ENCODE data around the gene RBP5. TPM values are rescaled to one million over a fixed set of nuclear protein-coding genes. Genes with fewer than 3 reads are reported as not detected.
A peak's percentile ranks its signal among the peaks of the same experiment; 100 is the strongest.

RBP5 gene
- total and polyA plus RNA-seq, 9 of the 15 experiments (the other 6 are each of a cell fraction or from before 2014, with no cell fraction given): 8.6 to 22.5 (median 11.4) TPM

DNA sequence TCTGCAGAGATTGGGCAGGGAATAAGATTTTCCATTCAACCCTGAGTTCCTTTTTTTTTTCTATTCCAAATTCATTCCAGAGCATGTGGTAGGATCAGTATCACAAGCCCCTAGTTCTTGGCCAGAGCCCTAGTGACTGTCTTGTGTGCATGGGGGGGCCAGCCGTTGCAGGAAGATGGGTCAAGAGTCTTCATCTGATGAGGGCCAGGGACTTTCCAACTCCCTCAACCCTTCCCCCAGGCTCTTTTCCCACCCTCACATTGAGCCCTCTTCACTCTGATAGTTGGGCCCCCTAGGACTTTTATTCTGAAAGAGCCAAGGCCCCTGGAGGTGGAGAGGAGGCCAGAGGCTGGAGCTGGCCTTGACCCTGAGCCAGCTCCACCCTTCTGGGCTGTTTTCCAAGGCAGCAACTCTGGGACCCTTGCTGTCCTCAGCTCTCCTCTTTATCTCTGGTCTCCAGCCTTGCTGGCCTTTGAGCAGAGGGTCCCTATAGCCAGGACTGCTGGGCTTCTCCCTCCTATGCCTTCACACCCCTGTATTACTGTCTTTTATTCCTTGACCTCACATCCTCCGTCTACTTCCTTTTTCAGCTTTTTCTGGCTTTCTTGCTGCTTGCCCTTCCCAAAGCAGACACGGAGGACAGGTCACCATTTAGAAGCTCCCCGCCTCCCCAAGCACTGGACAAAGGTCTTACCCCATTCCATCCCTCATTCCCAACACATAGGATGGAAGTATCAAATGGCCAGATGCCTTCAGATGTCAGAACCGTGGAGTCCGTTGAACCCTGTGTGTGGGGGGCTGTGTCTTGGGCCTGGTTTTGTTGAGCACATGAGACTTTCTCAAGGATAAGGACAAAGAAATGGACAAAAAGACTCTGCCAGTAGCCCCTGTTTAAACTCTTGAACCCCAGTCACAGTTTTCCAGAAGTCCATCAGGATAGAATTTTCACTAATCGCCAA lies 5.6 kb downstream of the RBP5 start (continued):
- TF ChIP-seq ZBTB11 (CRISPR knock-in tag; IDR thresholded peaks at IDR 0.05) (no peak), ZMIZ1 (IDR thresholded peaks at IDR 0.05; ENCODE audit: low read depth in 2 of 2, low read length in 2 of 2) (0 out of 4 replicates have a peak, but pooled peaks of 1 of the 2 experiments have one; percentile 34), MBD1 (CRISPR knock-in tag; IDR thresholded peaks at IDR 0.05) (no peak), CHD2 (IDR thresholded peaks at IDR 0.05; ENCODE audit: low read depth, low read length) (no peak), BRD9 (IDR thresholded peaks at IDR 0.05; ENCODE audit: low read depth, partially characterized antibody) (peak; percentile 45), MTF1 (CRISPR knock-in tag; IDR thresholded peaks at IDR 0.05; ENCODE audit: borderline replicate concordance) (no peak), HNRNPUL1 (IDR thresholded peaks at IDR 0.05; ENCODE audit: low read length) (no peak), SRSF1 (IDR thresholded peaks at IDR 0.05; ENCODE audit: low read depth, low read length) (no peak), RAD51 (IDR thresholded peaks at IDR 0.05; ENCODE audit: borderline replicate concordance, low read depth) (no peak), ELF1 (tag; IDR thresholded peaks at IDR 0.05) (no peak), BRF1 (IDR thresholded peaks at IDR 0.05; ENCODE audit: borderline replicate concordance, extremely low read depth, insufficient read length) (no peak)
- TF ChIP-seq, protein P1, sequence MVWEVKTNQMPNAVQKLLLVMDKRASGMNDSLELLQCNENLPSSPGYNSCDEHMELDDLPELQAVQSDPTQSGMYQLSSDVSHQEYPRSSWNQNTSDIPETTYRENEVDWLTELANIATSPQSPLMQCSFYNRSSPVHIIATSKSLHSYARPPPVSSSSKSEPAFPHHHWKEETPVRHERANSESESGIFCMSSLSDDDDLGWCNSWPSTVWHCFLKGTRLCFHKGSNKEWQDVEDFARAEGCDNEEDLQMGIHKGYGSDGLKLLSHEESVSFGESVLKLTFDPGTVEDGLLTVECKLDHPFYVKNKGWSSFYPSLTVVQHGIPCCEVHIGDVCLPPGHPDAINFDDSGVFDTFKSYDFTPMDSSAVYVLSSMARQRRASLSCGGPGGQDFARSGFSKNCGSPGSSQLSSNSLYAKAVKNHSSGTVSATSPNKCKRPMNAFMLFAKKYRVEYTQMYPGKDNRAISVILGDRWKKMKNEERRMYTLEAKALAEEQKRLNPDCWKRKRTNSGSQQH (CRISPR knock-in tag; IDR thresholded peaks at IDR 0.05): no peak
- TF ChIP-seq, protein P2, sequence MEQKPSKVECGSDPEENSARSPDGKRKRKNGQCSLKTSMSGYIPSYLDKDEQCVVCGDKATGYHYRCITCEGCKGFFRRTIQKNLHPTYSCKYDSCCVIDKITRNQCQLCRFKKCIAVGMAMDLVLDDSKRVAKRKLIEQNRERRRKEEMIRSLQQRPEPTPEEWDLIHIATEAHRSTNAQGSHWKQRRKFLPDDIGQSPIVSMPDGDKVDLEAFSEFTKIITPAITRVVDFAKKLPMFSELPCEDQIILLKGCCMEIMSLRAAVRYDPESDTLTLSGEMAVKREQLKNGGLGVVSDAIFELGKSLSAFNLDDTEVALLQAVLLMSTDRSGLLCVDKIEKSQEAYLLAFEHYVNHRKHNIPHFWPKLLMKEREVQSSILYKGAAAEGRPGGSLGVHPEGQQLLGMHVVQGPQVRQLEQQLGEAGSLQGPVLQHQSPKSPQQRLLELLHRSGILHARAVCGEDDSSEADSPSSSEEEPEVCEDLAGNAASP (IDR thresholded peaks at IDR 0.05): peak; percentile 57; the same call in 1 of the 2 replicates
